Measurements from ENCODE around the gene TESMIN.

TESMIN gene

GRCh38 chr11:68683121-68683520, 68.2 kb downstream of the TESMIN start:
- DNase-seq (ENCODE audit: low spot score): no peak

- no peak for DNase-seq (ENCODE audit: low spot score)
These were observed 68.8 kb downstream of the TESMIN start for GRCh38 chr11:68682531-68682961.

- DNase-seq (ENCODE audit: low spot score): no peak
These were observed 70.6 kb downstream of the TESMIN start for GRCh38 chr11:68680541-68681231.

GRCh38 chr11:68678031-68678441, 73.3 kb downstream of the TESMIN start:
- DNase-seq (ENCODE audit: low spot score): no peak

DNA sequence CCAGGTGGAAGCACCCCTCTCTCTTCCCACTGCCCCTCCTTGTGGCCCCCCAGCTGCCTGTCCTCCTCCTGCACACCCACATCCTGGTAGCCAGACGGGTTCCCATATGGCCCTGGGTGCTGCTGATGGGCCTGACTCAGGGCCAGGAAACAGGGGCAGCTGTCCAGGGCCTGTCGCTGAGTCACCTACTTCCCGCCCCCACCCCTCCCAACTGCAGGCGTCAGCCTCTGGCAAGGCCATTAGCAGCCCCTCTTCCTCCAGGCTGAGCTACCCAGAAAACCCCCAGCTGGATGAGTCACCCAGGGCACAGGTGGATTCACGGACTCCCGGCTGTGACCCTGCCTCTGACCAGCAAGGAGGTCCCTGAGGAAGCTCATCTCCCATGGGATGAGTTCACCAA, 73.9 kb downstream of the TESMIN start:
- no peak for DNase-seq (ENCODE audit: low spot score)

DNA sequence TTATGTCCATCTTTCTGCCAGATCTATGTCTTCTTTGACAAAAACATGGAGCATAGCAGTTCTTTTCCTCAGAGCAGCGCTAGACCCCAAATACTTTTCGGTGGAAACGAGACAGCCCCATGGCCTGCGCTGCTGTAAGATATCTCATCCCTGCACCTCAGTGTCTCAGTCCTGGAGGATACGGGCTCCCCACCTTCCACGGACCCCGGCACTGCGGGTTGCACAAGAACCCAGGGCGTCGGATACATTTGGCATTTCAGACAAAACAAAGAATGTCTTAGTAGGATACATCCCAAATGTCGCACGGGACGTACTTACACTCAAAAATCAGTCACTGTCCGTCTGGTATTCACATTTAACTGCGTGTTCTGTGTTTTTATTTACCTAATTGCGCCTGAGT, 76.9 kb downstream of the TESMIN start:
- no peak for DNase-seq (ENCODE audit: low spot score)

DNA sequence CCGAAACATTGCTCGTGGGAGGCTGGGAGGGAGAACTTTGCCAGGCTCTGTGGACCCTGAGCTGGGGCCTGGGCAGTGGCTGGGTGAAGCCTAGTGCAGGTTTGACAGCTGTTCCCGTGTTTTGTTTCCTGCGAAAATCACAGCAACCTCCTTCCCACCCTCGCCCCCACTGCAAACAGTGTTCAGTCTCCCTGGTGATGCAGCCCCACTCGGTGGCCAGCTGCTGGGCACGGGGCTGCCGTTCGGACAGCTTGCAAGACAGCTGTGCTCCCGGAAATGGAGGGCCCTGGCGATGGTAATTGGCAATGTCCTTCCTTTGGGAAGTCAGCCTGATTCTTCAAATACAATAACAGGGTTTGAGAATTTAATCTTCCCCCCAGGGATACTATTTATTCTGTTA, 77.3 kb downstream of the TESMIN start:
- DNase-seq (ENCODE audit: low spot score): no peak

DNA sequence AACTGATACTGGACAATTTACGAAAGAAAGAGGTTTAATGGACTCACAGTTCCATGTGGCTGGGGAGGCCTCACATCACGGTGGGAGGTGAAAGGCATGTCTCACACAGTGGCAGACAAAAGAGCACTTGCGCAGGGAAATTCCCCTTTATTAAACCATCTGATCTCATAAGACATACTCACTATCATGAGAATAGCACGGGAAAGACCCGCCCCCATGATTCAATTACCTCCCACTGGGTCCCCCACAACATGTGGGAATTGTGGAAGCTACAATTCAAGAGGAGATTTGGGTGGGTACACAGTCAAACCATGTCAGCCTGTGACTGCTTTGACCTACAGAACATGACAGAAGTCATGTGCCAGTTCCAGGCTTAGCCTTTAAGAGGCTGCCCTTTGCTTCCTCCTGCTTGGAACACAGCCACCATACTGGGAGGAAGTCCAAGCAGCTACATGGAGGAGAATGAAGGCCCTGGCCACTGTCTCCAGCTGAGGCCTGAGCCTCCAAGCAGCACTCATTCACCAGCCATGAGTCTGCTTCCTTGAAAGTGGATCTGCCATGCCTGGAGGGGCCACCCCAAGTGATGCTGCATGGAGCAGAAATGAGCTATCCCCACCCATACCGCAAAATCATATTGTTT, 77.9 kb downstream of the TESMIN start:
- DNase-seq (ENCODE audit: low spot score): no peak

DNA sequence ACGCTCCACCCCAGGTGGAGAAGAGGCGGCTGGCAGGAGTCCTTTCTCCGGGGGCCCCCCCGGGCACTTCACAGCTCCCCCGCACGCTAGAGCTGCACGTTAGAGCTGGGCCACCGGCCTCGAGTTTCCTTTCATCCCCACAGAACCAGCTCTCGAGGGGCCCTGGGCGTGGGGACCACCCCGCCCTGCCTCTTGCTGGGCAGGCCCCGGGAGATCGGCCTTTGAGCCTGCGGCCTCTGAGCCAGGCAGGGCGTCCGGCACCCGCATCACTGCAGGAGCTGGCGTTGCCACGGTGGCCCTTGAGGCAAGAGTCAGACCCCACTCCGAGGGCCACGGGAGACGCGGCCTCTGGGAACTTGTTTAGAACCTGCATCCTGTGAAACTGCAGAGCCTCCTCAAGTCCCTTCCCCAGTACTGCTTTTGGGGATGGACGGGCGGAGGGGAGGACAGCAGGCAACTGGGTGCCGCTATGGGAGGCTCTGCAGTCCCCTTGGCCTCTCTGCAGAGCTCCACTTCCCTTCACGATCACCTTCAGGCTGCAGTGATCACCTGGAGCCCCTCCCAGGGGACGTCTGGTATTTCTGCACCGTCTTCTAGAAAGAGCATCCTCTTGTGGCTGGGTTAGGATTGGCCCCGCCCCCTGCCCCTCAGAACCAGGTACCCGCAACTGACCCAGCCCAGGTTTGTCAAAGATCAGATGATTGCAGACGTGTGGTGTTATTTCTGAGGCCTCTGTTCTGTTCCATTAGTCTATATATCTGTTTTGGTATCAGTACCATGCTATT, 80.9 kb downstream of the TESMIN start:
- DNase-seq (ENCODE audit: low spot score): no peak

DNA sequence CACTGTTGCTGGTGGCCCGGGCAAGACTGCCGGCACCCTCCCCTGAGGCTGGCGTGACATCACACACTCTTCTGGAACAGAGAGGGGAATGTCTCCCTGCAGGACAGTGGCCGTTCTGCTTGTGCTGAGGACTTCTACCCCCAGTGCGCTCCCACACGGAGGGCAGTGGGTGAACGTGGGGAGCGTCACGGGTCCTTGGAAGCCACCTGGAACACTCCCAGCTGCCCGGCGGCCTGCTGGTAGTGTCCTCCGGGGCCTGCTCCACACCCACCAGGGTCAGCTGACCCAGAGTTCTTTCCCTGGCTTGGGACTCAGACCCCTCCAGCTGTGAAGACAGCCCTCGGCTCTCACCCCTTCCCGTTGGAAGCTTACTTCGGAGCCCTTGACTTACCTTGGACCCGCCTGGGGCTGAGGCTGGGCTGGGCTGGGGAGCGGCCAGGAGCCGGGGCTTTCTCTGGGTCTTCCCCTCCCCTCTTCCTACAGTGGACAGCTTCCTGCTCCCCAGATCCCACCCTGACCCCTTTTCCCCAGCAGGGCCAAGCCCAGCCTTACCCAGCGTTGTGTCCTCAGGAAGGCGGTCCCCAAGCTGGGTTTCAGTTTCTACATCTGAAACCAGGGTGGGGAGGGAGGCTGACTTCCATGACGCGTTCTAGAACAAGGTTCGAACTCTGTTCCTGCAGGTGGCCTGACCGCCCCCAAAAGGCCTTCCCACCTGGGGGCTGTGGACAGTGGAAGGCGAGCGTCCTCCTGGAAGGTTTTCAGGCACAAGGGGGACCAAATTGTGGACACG, 81.8 kb downstream of the TESMIN start:
- DNase-seq (ENCODE audit: low spot score): no peak

DNA sequence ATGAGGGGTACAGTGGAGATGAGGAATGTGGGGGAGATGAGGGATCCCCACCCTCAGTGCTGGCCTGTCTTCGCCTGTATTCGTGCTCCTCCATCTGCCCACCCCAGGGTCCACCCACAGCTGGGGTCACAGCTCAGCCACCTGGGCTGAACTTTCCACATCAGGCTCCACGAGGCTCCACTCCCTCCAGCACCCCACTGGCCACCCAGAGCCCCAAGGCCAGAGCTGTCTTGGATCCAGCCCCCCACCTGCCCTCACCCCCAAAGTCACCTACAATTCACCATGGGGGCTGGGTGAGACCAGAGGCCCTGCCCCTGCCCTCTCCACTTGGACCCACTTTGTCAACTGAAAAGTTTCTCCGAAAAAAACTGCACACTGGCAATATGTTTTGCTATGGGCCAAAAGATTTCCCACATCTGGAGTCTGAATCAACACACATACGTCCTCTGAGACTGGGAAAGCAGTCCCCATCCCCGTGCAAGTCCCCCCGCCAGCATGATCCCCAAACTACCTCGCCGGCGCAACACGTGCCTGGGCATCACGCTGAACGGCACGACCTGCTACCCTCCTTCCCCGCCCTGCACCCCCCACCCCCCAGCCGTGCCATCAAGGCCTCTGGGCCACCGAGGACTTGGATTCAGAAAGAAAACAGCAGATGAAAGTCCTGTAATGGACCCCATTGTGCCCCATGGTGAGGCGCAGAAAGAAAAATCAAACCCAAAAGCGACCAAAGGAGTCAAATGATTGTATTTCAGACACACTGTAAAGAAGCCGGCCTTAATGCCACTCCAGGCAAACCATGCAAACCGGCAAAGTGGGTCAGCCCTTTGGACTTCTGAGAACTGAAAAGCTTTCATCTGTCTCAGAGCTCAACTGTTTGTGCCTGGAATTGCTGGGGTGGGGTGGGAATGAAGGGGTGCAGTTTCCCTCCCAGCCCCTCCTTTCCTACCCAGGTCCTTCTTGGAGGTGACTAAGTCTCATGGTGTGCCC, 83.5 kb downstream of the TESMIN start:
- no peak for DNase-seq (ENCODE audit: low spot score)

- no peak for DNase-seq (ENCODE audit: low spot score)
These were observed 84.5 kb downstream of the TESMIN start for GRCh38 chr11:68666849-68667248.

DNA sequence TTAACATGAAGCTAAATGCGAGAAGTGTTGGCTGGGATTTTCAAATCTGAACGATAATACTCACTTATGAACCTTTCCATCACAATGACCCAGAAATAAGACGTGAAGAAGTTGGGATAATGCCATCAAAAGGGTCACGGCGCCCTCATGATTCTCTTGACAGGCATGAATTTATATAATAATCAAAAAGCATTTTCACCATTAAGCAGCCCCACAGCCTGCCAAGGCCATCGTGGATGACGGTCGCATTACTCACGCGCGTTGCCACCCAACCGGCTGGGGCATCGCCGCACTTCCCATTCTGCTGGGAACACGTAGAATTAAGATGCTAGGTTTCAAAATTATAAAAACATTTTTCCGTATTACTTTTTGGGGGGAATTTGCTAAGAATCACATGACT, 85.9 kb downstream of the TESMIN start:
- no peak for DNase-seq (ENCODE audit: low spot score)

DNA sequence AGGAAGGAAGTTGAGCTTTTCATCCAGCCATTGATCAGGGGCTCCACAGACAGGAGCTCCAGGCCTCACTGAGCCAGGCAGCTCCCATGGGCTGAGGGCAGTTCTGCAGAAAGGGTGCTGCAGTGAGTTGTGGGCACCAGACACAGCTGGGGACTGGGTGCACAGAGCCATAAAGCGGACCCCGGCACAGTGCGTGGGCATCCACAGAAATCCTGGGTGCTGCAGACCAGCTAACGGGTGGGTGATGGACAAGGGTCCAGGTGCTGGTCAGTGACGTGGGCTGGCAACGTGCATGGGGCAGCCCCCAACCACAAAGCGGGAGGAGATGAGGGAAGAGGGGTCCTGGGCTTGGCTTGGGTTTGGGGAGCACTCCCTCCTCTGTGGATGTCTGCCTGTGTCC, 86.4 kb downstream of the TESMIN start:
- no peak for DNase-seq (ENCODE audit: low spot score)

GRCh38 chr11:68664141-68664540, 87.2 kb downstream of the TESMIN start:
- DNase-seq (ENCODE audit: low spot score): no peak

GRCh38 chr11:68663482-68664010, 87.8 kb downstream of the TESMIN start:
- no peak for DNase-seq (ENCODE audit: low spot score)

DNA sequence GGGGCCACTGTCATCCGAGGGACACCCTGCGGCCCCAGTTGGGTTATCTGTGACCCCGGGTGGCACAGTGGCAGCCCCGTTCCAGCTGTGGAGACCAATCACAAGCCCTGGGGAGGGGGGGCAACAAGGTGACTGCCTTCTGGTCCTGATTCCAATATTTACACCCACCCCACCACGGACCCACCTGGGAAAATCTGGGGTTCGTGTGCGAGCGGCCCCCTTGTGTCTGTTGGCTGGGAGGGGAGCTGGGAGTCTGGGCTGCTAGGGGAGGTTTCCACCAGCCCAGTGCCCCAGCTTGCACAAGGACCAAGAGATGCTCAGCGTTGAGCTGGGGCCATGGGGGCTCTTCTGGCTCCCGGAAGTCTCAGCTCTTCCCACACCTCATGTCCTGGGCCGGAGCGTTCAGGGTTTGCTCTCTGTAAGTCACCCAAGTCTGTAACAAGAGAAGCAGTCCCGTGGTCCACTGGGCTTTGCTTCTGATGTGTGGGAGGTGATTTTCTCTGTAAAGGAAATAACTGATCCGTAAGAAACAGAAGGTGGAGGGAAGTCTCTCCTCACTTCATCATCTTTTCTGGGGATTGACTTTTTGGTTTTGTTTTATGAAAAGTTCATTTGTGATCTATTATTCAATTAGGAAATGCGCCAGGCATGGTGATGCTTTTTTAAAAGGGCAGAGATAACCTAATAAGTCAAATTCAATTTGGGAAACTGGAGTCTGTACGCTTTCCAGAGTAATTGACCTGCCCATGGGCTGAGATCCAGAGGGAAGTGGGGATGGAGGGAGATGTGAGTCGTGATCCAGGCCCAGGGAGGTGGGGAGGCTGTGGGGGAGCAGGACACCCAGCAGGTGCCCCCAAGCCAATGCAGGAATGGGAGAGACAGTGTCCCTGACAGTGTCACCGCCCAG, 89.4 kb downstream of the TESMIN start:
- no peak for DNase-seq (ENCODE audit: low spot score)

DNA sequence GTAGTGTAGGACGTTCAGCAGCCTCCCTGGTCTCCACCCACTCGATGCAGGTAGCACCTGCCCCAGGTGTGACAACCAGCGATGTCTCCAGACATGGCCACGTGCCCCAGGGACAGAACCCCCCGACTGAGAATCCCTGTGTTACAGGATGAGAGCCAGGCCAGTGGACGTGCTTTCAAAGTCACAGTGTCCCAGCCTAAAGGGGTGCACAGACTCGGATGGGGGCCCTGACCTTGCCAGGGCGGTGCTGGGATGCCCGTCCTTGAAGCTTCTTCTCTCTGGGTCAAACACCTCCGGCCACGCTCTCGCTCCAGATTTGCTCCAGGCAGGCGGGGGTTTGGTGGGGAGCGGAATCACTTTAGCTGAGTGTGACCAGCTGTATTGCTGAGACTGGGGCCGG, 90.3 kb downstream of the TESMIN start:
- no peak for DNase-seq (ENCODE audit: low spot score)

DNA sequence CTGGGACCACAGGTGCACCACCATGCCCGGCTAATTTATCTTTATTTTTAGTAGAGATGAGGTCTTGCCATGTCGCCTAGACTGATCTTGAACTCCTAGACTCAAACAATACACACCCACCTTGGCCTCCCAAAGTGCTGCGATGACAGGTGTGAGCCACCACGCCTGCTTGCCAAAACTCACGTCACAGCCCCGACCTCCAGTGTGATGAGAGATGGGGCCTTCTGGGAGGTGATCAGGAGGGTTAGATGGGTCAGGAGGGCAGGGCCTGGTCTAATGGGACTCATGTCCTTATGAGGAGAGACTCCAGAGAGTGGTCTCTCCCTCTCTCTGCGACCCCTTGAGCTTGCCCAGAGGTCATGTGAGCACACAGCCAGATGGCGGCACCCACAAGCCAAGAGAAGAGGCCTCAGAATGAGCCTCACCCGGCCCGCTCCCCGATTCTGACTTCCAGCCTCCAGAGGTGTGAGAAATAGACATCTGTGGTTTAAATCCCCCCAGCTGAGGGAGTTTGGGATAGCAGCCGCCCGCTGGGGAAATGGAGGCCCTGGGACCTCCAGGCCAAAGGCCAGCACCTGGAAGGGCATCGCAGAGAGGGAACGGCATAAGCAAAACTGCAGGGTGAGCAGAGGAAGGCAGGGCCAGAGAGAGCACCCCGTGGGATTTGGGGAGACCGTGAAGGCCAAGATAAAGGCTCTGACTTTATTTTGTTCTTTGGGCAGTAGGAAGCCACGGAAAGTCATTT, 91.1 kb downstream of the TESMIN start:
- DNase-seq (ENCODE audit: low spot score): no peak

Data from pons (tissue), 1 donor.